RWPE1 (cell line): ENCODE data around the gene ELF1.

ENCODE experiments used
- CTCF ChIA-PET: fragments of 350-600 bp; sonication (Branson Sonifier 250); formaldehyde crosslinking; extraction: SDS; loops from one replicate; lab custom pipeline; 2021; lab: Yijun Ruan, JAX
- POLR2A ChIA-PET: fragments of 400-600 bp; formaldehyde crosslinking; extraction: SDS; loops from one replicate; lab custom pipeline; 2020; ENCODE audit warnings: antibody characterized with exemption; ENCODE audit not compliant: low non-redundant PET; lab: Yijun Ruan, JAX
- DNase-seq: peaks from one replicate; pipeline ENCODE4 v3.0.0; 2012; ENCODE audit warnings: low spot score
- H3K27ac ChIP-seq: fragments of 450-650 bp; 2 replicates; pipeline ENCODE4 v1.5.1; 2017
- CTCF ChIP-seq: fragments of 450-650 bp; conservative IDR thresholded peaks from 2 replicates; pipeline ENCODE4 v1.5.1; 2017; ENCODE audit warnings: low read depth, mild to moderate bottlenecking

The ELF1 gene

GRCh38 chr13:40994581-40995230 lies 24.4 kb downstream of the ELF1 start:
- TF ChIP-seq CTCF: no peak
- peak overlapping the region; percentile 66 for H3K27ac ChIP-seq
- ChIA-PET CTCF (interaction anchor here (0.8 to 0.9 kb wide), 2 partner anchors 9 to 20 kb away, joined by 3 to 7 read pairs; no protein-coding TSS in a partner anchor), POLR2A (no interaction called here)
- no peak for DNase-seq

- peak; percentile 92 for DNase-seq
- TF ChIP-seq CTCF: no peak
- ChIA-PET CTCF (interaction anchor here (0.8 kb wide), 1 partner anchor 19 kb away, joined by 3 read pairs; no protein-coding TSS in a partner anchor), POLR2A (interaction anchor here (0.7 kb wide), 1 partner anchor 67 kb away, joined by 7 read pairs; the partner anchor contains the start of gene WBP4)
- peak overlapping the region; percentile 66 for H3K27ac ChIP-seq
Observed at GRCh38 chr13:40993987-40994386, 25.1 kb downstream of the ELF1 start.

- peak overlapping the region; percentile 43 for H3K27ac ChIP-seq
- TF ChIP-seq CTCF: no peak
- ChIA-PET POLR2A (interaction anchor here (0.7 kb wide), 1 partner anchor 68 kb away, joined by 7 read pairs; the partner anchor contains the start of gene WBP4), CTCF (interaction anchor here (0.5 to 0.7 kb wide), 4 partner anchors 39 to 916 kb away, joined by 3 read pairs; partner anchors contain the start of gene SLC25A15)
- DNase-seq: no peak
Observed at GRCh38 chr13:40992678-40993518, 26.2 kb downstream of the ELF1 start.

GRCh38 chr13:40987606-40988280 lies 31.4 kb downstream of the ELF1 start:
- no peak for TF ChIP-seq CTCF
- POLR2A ChIA-PET: no interaction called here
- CTCF ChIA-PET: interaction anchor here (0.6 kb wide), 2 partner anchors 59 to 73 kb away, joined by 3 read pairs; partner anchors contain the start of gene WBP4
- H3K27ac ChIP-seq: no peak overlapping the region
- no peak for DNase-seq

- TF ChIP-seq CTCF: no peak
- CTCF ChIA-PET: interaction anchor here (0.6 to 0.8 kb wide), 3 partner anchors 9 to 587 kb away, joined by 4 to 7 read pairs (median 4); no protein-coding TSS in a partner anchor
- DNase-seq: no peak
- H3K27ac ChIP-seq: no peak overlapping the region
- POLR2A ChIA-PET: interaction anchor here (0.6 kb wide), 1 partner anchor 50 kb away, joined by 3 read pairs; no protein-coding TSS in a partner anchor
Observed at GRCh38 chr13:40986101-40986856, 32.8 kb downstream of the ELF1 start.
